ENCODE data around the gene DDX31. TPM values are rescaled to one million over a fixed set of nuclear protein-coding genes. Genes with fewer than 3 reads are reported as not detected.

The DDX31 gene
- total and polyA plus RNA-seq, 9 of the 15 experiments (the other 6 are each of a cell fraction or from before 2014, with no cell fraction given) = 11.9 to 24.6 (median 22.2) TPM

- Histone ChIP-seq H3K4me1 (replicated peaks in 1 of 2; ENCODE audit: control insufficient read depth in 2 of 2, insufficient read depth in 2 of 2, low read length in 2 of 2) (peaks cover 0 to 3% of the 10 kb centered on the region in 2 experiments; a peak in 1 of 5 replicates), H3K9me1 (ENCODE audit: control insufficient read depth, insufficient read depth, low read length) (no peaks in the 10 kb centered on the region), H3K4me2 (ENCODE audit: insufficient read depth, low read length) (no peak overlapping the region), H4K20me1 (replicated peaks; ENCODE audit: control insufficient read depth, insufficient read depth, low read length) (peaks cover 15% of the 10 kb centered on the region), H3K4me3 (no peak overlapping the region), H3K27me3 (ENCODE audit: control insufficient read depth in 2 of 2, insufficient read depth in 2 of 2, low read length in 2 of 2) (no peaks in the 10 kb centered on the region), H3K36me3 (ENCODE audit: control insufficient read depth, insufficient read depth, low read length) (peaks cover 77% of the 10 kb centered on the region), H3K9me3 (replicated peaks; ENCODE audit: control insufficient read depth, insufficient read depth, low read depth, low read length) (no peaks in the 10 kb centered on the region), H3K9ac (ENCODE audit: insufficient read depth in 1 of 2, low read depth in 2 of 2, low read length in 2 of 2) (no peak overlapping the region), H2AFZ (ENCODE audit: low read depth, low read length) (no peak overlapping the region), H3K79me2 (ENCODE audit: control insufficient read depth, insufficient read depth, low read length) (no peaks in the 10 kb centered on the region), H3K27ac (ENCODE audit: extremely low read depth, low read depth, low read length) (no peak overlapping the region)
- in situ Hi-C loops (cut with MboI) = no loop called here
- BruUV-seq (replicated peaks) = no TSS peak
- no peak for DNase-seq (ENCODE audit: extremely low read depth in 1 of 4, low spot score in 3 of 4)
- FAIRE-seq = no peak
- ChIA-PET CTCF (ENCODE audit: low intra/inter-chr PET ratio) (no interaction called here), POLR2A (no interaction called here)
- intact Hi-C loops (cut with micrococcal nuclease) = no loop called here
- ATAC-seq = no peak
- 89% methylated on average over 13 of the region's 16 CpGs for WGBS (ENCODE audit: insufficient coverage, low coverage, missing lambda C conversion rate)
- TF ChIP-seq TFAP4 (CRISPR knock-in tag; IDR thresholded peaks at IDR 0.05; ENCODE audit: borderline replicate concordance) (no peak), RHOXF2B (CRISPR knock-in tag; conservative IDR thresholded peaks at IDR 0.05) (no peak), ZNF12 (CRISPR knock-in tag; IDR thresholded peaks at IDR 0.05) (no peak), AFF1 (IDR thresholded peaks at IDR 0.05; ENCODE audit: low read depth in 1 of 2, partially characterized antibody in 2 of 2) (no peak), SNIP1 (IDR thresholded peaks at IDR 0.05; ENCODE audit: low read depth) (no peak), ZNF232 (CRISPR knock-in tag; IDR thresholded peaks at IDR 0.05) (no peak), ASH1L (IDR thresholded peaks at IDR 0.05; ENCODE audit: borderline replicate concordance, low read depth, partially characterized antibody) (no peak), ESRRA (IDR thresholded peaks at IDR 0.05; ENCODE audit: borderline replicate concordance, low read depth) (no peak), ZNF561 (CRISPR knock-in tag; conservative IDR thresholded peaks at IDR 0.05) (no peak), CBX2 (IDR thresholded peaks at IDR 0.05; ENCODE audit: insufficient read depth, low read length, poor library complexity, severe bottlenecking) (no peak), HDAC1 (IDR thresholded peaks at IDR 0.05) (no peak), FOXA3 (CRISPR knock-in tag; conservative IDR thresholded peaks at IDR 0.05 in 1 of 2, IDR thresholded peaks at IDR 0.05 in 1 of 2) (no peak), ZNF398 (CRISPR knock-in tag; IDR thresholded peaks at IDR 0.05) (no peak), GTF2E2 (tag; IDR thresholded peaks at IDR 0.05) (no peak), DACH1 (IDR thresholded peaks at IDR 0.05; ENCODE audit: partially characterized antibody) (no peak)
These were observed 72.6 kb downstream of the DDX31 start for GRCh38 chr9:132597073-132597775.
